Fibroblast of pulmonary artery (primary cell): ENCODE measurements around the gene TTC1.

Experiments used
- DNase-seq: peaks from one replicate; pipeline ENCODE4 v3.0.0-alpha.2; 2010; ENCODE audit warnings: low read depth
- H3K4me3 ChIP-seq: replicated peaks from 2 replicates; pipeline ENCODE4 v1.5.1; 2011; ENCODE audit warnings: low read depth, mild to moderate bottlenecking, control low read depth, low read length, moderate library complexity
- CTCF ChIP-seq: IDR thresholded peaks from 2 replicates; pipeline ENCODE4 v1.5.1; 2011; ENCODE audit warnings: mild to moderate bottlenecking, control low read depth, low read length, inconsistent platforms; ENCODE audit errors: missing control alignments

TTC1 gene

GRCh38 chr5:160039810-160040470 is 31.0 kb downstream of the TTC1 start:
- peak; percentile 50 for DNase-seq
- no peak for TF ChIP-seq CTCF
- no peak overlapping the region for H3K4me3 ChIP-seq

- no peak overlapping the region for H3K4me3 ChIP-seq
- no peak for TF ChIP-seq CTCF
- no peak for DNase-seq
Measured at GRCh38 chr5:160040471-160040835, 31.5 kb downstream of the TTC1 start.

- no peak for TF ChIP-seq CTCF
- DNase-seq: no peak
- H3K4me3 ChIP-seq: no peak overlapping the region
Measured at GRCh38 chr5:160042671-160043070, 33.7 kb downstream of the TTC1 start.

- H3K4me3 ChIP-seq: no peak overlapping the region
- DNase-seq: no peak
- no peak for TF ChIP-seq CTCF
Measured at GRCh38 chr5:160044391-160044804, 35.5 kb downstream of the TTC1 start.

GRCh38 chr5:160044967-160045366 is 36.0 kb downstream of the TTC1 start:
- H3K4me3 ChIP-seq: no peak overlapping the region
- no peak for DNase-seq
- no peak for TF ChIP-seq CTCF

GRCh38 chr5:160047423-160047822 is 38.5 kb downstream of the TTC1 start:
- no peak for DNase-seq
- H3K4me3 ChIP-seq: no peak overlapping the region
- no peak for TF ChIP-seq CTCF

GRCh38 chr5:160048131-160048530 is 39.2 kb downstream of the TTC1 start:
- no peak overlapping the region for H3K4me3 ChIP-seq
- TF ChIP-seq CTCF: no peak
- DNase-seq: no peak
